Neural progenitor cell (in vitro differentiated cells): Measurements from ENCODE around the gene SLC19A1. TPM values are rescaled to one million over a fixed set of nuclear protein-coding genes. Genes with fewer than 3 reads are reported as not detected.

ENCODE experiments used
- DNase-seq: peaks from one replicate; pipeline ENCODE4 v3.0.0-alpha.2; 2016; ENCODE audit warnings: low spot score
- H2AFZ ChIP-seq: fragments of 200-600 bp; sonication (generic); replicated peaks from 2 replicates; pipeline ENCODE4 v1.6.1; 2016; ENCODE audit warnings: antibody characterized with exemption
- H3F3A ChIP-seq: fragments of 200-600 bp; sonication (generic); 2 replicates; pipeline ENCODE4 v1.6.1; 2016; ENCODE audit warnings: antibody characterized with exemption, low read depth
- H3K27ac ChIP-seq: fragments of 200-600 bp; sonication (generic); 2 replicates; pipeline ENCODE4 v1.5.1; 2016; ENCODE audit warnings: mild to moderate bottlenecking
- H3K27me3 ChIP-seq: fragments of 200-600 bp; sonication (generic); 2 replicates; pipeline ENCODE4 v1.6.1; 2016; ENCODE audit warnings: mild to moderate bottlenecking, moderate library complexity
- H3K36me3 ChIP-seq: fragments of 200-600 bp; sonication (generic); 2 replicates; pipeline ENCODE4 v1.5.1; 2016
- H3K4me1 ChIP-seq: fragments of 200-600 bp; sonication (generic); 2 replicates; pipeline ENCODE4 v1.6.1; 2016; ENCODE audit warnings: mixed run types
- H3K4me2 ChIP-seq: fragments of 200-600 bp; sonication (generic); 2 replicates; pipeline ENCODE4 v1.6.1; 2016
- H3K4me3 ChIP-seq: fragments of 200-600 bp; sonication (generic); 2 replicates; pipeline ENCODE4 v1.5.1; 2016
- H3K79me2 ChIP-seq: fragments of 200-600 bp; sonication (generic); 2 replicates; pipeline ENCODE4 v1.6.1; 2016; ENCODE audit warnings: low read depth
- H3K9ac ChIP-seq: fragments of 200-600 bp; sonication (generic); 2 replicates; pipeline ENCODE4 v1.6.1; 2016
- H3K9me3 ChIP-seq: fragments of 200-600 bp; sonication (generic); 2 replicates; pipeline ENCODE4 v1.5.1; 2016; ENCODE audit warnings: low read depth
- H4K20me1 ChIP-seq: fragments of 200-600 bp; sonication (generic); 2 replicates; pipeline ENCODE4 v1.6.1; 2016; ENCODE audit warnings: low read depth
- H3K27ac Mint-ChIP-seq: 3 replicates; pipeline ENCODE4 v1.8.0; 2021; ENCODE audit warnings: mixed read lengths
- H3K27me3 Mint-ChIP-seq: 2 replicates; pipeline ENCODE4 v1.8.0; 2022; ENCODE audit warnings: low read depth, mild to moderate bottlenecking, inconsistent platforms, moderate library complexity, mixed read lengths; ENCODE audit not compliant: insufficient read depth
- H3K36me3 Mint-ChIP-seq: 3 replicates; pipeline ENCODE4 v1.8.0; 2021; ENCODE audit warnings: mixed read lengths
- H3K4me1 Mint-ChIP-seq: 3 replicates; pipeline ENCODE4 v1.8.0; 2021; ENCODE audit warnings: mixed read lengths
- H3K4me3 Mint-ChIP-seq: 3 replicates; pipeline ENCODE4 v1.8.0; 2021; ENCODE audit warnings: mild to moderate bottlenecking, moderate library complexity, mixed read lengths
- H3K9me3 Mint-ChIP-seq: 3 replicates; pipeline ENCODE4 v1.8.0; 2020; ENCODE audit warnings: mixed read lengths
- EZH2 ChIP-seq: fragments of 200-600 bp; sonication (generic); IDR thresholded peaks from 2 replicates; pipeline ENCODE4 v1.6.1; 2017; ENCODE audit warnings: antibody characterized with exemption, mild to moderate bottlenecking, moderate library complexity
- EZH2phosphoT487 ChIP-seq: fragments of 200-600 bp; sonication (generic); IDR thresholded peaks from 2 replicates; pipeline ENCODE4 v1.6.1; 2017; ENCODE audit warnings: antibody characterized with exemption
- total RNA-seq: library from RNA; depleted of rRNA; stranded (reverse); fragments of >200 nt; gene quantifications from 2 replicates; pipeline ENCODE4 v1.2.3, GENCODE V29; 2015; ENCODE audit warnings: low replicate concordance
- TF ChIP-seq, protein P1 (sequence below): fragments of 200-600 bp; sonication (generic); IDR thresholded peaks from 2 replicates; pipeline ENCODE4 v1.5.1; 2017; ENCODE audit warnings: antibody characterized with exemption, mild to moderate bottlenecking

The SLC19A1 gene
- total RNA-seq: 7.7 and 17.3 TPM in 2 replicates

DNA sequence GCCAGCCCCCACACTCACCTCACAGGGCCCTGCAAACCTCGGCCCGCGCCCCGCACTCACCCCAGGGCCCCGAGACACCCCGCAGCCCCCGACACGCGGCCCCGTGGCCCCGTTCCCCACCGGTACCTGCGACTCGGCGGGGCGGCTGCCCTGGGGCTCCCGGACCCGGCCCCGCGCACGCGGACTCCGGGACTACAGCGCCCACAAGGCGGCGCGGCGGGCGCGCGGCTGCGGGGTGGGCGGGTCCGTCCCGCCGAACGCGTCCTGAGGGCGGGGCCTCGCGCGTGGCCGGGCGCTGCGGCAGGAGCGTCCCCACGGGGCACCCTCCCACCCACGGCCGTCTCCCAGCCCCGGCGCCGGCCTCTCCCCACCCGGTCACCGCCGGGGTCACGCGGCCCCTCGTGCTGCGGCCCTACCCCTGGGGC lies at the start of gene SLC19A1:
TSS of gene SLC19A1 (minus strand) at position 199 of the 425 bp plus-strand sequence. CDS start 4,481 bp downstream, outside the sequence.
- peaks cover 2% of the 10 kb centered on the region for H3K27me3 Mint-ChIP-seq

DNA sequence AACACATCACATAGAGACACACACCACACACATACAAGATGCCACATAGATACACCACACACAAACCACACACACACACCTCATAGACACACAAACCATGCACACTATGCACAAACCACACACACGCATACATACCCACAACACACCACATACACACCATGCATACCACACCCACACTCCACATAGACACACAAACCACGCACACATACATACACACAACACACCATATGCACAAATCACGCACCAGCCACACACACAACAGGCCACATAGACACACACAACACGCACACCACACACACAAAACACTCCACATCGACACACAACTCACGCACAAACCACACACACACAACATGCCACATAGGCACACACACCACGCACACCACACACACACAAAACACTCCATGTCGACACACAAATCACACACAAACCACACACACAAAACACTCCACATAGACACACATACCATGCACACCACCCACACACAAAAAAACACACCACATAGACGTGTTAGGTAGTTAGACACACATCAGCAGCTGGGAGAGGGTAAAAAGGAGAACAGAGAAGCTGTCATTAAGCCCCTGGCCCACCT lies 49.5 kb upstream of the SLC19A1 start:
- no peak overlapping the region for H3K4me3 Mint-ChIP-seq
- H3K36me3 Mint-ChIP-seq: no peaks in the 10 kb centered on the region
- no peak overlapping the region for H3K27ac Mint-ChIP-seq
- DNase-seq: no peak
- peaks cover 16% of the 10 kb centered on the region for H3F3A ChIP-seq
- no peak overlapping the region for H3K4me2 ChIP-seq
- H3K79me2 ChIP-seq: no peaks in the 10 kb centered on the region
- TF ChIP-seq EZH2phosphoT487 (no peak), EZH2 (no peak)
- TF ChIP-seq, protein P1, sequence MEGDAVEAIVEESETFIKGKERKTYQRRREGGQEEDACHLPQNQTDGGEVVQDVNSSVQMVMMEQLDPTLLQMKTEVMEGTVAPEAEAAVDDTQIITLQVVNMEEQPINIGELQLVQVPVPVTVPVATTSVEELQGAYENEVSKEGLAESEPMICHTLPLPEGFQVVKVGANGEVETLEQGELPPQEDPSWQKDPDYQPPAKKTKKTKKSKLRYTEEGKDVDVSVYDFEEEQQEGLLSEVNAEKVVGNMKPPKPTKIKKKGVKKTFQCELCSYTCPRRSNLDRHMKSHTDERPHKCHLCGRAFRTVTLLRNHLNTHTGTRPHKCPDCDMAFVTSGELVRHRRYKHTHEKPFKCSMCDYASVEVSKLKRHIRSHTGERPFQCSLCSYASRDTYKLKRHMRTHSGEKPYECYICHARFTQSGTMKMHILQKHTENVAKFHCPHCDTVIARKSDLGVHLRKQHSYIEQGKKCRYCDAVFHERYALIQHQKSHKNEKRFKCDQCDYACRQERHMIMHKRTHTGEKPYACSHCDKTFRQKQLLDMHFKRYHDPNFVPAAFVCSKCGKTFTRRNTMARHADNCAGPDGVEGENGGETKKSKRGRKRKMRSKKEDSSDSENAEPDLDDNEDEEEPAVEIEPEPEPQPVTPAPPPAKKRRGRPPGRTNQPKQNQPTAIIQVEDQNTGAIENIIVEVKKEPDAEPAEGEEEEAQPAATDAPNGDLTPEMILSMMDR: no peak
- H3K4me3 ChIP-seq: no peak overlapping the region
- H3K27me3 Mint-ChIP-seq: peaks cover 12% of the 10 kb centered on the region
- H4K20me1 ChIP-seq: no peaks in the 10 kb centered on the region
- peaks cover 8% of the 10 kb centered on the region for H3K9me3 ChIP-seq
- no peaks in the 10 kb centered on the region for H3K4me1 Mint-ChIP-seq
- no peak overlapping the region for H2AFZ ChIP-seq
- no peak overlapping the region for H3K27ac ChIP-seq
- no peaks in the 10 kb centered on the region for H3K36me3 ChIP-seq
- peaks cover 4% of the 10 kb centered on the region for H3K4me1 ChIP-seq
- H3K27me3 ChIP-seq: peaks cover 37% of the 10 kb centered on the region
- peaks cover 15% of the 10 kb centered on the region for H3K9me3 Mint-ChIP-seq
- no peak overlapping the region for H3K9ac ChIP-seq

More for the DNA sequence above, at the start of gene SLC19A1:
- Histone ChIP-seq H3K27me3 (no peaks in the 10 kb centered on the region), H3F3A (no peaks in the 10 kb centered on the region), H3K4me3 (peak within 1 kb of the TSS; percentile 98), H3K9me3 (no peaks in the 10 kb centered on the region), H2AFZ (peak within 1 kb of the TSS; percentile 85), H3K36me3 (no peaks in the 10 kb centered on the region), H3K79me2 (peaks cover 24% of the 10 kb centered on the region), H3K9ac (no peak within 1 kb of the TSS), H4K20me1 (peaks cover 21% of the 10 kb centered on the region), H3K27ac (no peak within 1 kb of the TSS), H3K4me2 (peak within 1 kb of the TSS; percentile 100), H3K4me1 (peaks cover 22% of the 10 kb centered on the region)
- H3K36me3 Mint-ChIP-seq: no peaks in the 10 kb centered on the region
- no peak for TF ChIP-seq EZH2
- TF ChIP-seq, protein P1: peak; percentile 46
- H3K9me3 Mint-ChIP-seq: no peaks in the 10 kb centered on the region
- H3K27ac Mint-ChIP-seq: no peak within 1 kb of the TSS
- peaks cover 17% of the 10 kb centered on the region for H3K4me1 Mint-ChIP-seq
- peak; percentile 82 for DNase-seq
- H3K4me3 Mint-ChIP-seq: peak within 1 kb of the TSS; percentile 84

DNA sequence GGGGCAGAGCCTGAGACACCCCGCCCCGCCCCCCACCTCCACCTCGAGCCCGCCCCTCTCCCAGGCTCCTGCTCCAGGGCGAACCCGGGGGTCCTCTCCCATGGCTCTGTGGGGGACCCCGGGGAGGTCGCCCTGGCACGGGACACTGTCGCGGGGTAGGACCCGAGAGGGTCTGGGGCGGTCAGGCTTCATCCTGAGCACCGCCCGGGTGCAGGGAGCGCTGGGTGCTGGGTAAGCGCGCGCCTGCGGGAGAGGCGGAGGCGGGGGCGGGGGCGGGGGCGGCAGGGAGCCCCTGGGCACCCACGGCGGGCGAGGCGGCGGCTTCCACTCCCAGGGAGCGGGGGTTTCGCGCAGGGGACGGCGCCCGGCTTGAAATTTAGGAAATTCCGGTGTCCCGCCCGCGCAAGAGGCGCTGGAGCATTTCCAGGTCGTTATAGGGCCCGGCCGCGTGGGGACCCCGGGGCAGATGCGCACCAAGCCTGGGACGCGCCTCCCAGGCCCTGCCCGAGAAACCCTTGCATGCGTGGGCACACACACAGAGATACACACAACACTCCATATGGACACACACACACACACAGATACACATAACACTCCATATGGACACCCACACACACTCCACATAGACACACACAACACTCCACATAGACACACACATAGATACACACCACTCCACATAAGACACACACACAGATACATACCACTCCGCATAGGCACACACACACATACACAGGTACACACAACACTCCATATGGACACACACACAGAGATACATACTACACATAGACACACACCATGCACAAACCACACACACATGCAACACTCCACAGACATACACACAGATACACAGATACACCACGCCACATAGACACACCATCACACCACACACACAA lies 48.7 kb upstream of the SLC19A1 start:
- peaks cover 12% of the 10 kb centered on the region for H3K27me3 Mint-ChIP-seq
- no peak overlapping the region for H3K27ac Mint-ChIP-seq
- Histone ChIP-seq H3K9me3 (peaks cover 8% of the 10 kb centered on the region), H3K4me3 (peak overlapping the region; percentile 57), H3K36me3 (no peaks in the 10 kb centered on the region), H3K79me2 (no peaks in the 10 kb centered on the region), H2AFZ (no peak overlapping the region), H3K27ac (no peak overlapping the region), H3K9ac (no peak overlapping the region), H3F3A (peaks cover 16% of the 10 kb centered on the region), H4K20me1 (no peaks in the 10 kb centered on the region), H3K27me3 (peaks cover 37% of the 10 kb centered on the region), H3K4me2 (peak overlapping the region; percentile 80), H3K4me1 (peaks cover 4% of the 10 kb centered on the region)
- H3K4me1 Mint-ChIP-seq: no peaks in the 10 kb centered on the region
- no peak overlapping the region for H3K4me3 Mint-ChIP-seq
- DNase-seq: no peak
- peaks cover 23% of the 10 kb centered on the region for H3K9me3 Mint-ChIP-seq
- TF ChIP-seq, protein P1: no peak
- no peak for TF ChIP-seq EZH2phosphoT487
- TF ChIP-seq EZH2: no peak
- H3K36me3 Mint-ChIP-seq: peaks cover 2% of the 10 kb centered on the region
